GM20000 (cell line): ENCODE measurements around the gene VGLL4.

ENCODE experiments used
- DNase-seq: peaks from one replicate; pipeline ENCODE4 v3.0.0; 2012; ENCODE audit warnings: low spot score
- CTCF ChIP-seq: IDR thresholded peaks from 2 replicates; pipeline ENCODE4 v1.5.1; 2012; ENCODE audit warnings: mild to moderate bottlenecking, control low read depth; ENCODE audit errors: extremely low read depth, missing control alignments

VGLL4 gene

GRCh38 chr3:11545186-11545851 is 98.4 kb downstream of the VGLL4 start:
- TF ChIP-seq CTCF, result no peak
- no peak for DNase-seq

GRCh38 chr3:11544412-11545181 is 99.1 kb downstream of the VGLL4 start:
- DNase-seq, result no peak
- no peak for TF ChIP-seq CTCF

- DNase-seq, result no peak
- TF ChIP-seq CTCF, result no peak
These were observed 99.7 kb downstream of the VGLL4 start for GRCh38 chr3:11543948-11544387.

GRCh38 chr3:11543141-11543947 is 100.4 kb downstream of the VGLL4 start:
- no peak for TF ChIP-seq CTCF
- no peak for DNase-seq

- TF ChIP-seq CTCF, result no peak
- DNase-seq, result no peak
These were observed 101.2 kb downstream of the VGLL4 start for GRCh38 chr3:11542551-11542950.

- no peak for DNase-seq
- TF ChIP-seq CTCF, result no peak
These were observed 102.1 kb downstream of the VGLL4 start for GRCh38 chr3:11541321-11542303.
